ENCODE measurements around the gene ATP13A5. TPM values are rescaled to one million over a fixed set of nuclear protein-coding genes. Genes with fewer than 3 reads are reported as not detected.

Gene ATP13A5
- total and polyA plus RNA-seq, 2 experiments from 2014 or later, result not detected

DNA sequence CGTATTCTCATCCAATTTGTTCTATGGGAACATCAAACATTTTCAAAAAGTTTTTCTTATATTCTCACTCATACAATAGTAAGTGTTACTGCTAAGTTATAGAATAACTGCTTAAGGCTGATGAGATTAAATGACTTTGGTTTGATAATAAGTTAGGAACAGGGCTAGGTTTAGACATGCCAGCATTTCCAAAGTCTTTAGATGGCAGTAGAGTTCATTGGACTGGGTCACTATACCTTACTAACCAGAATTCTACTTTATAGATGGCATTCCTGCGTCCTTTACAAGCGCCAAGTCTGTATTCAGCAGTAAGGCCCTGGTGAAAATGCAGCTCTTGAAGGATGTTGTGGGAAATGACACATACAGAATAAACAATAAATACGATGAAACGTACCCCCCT is 115.8 kb downstream of the ATP13A5 start:
- H2AFZ ChIP-seq, result no peak overlapping the region
- H3K79me2 ChIP-seq, result no peaks in the 10 kb centered on the region
- H3K36me3 ChIP-seq (replicated peaks; ENCODE audit: insufficient read depth, low read depth), result no peaks in the 10 kb centered on the region
- H3K4me3 ChIP-seq, result no peak overlapping the region
- no peaks in the 10 kb centered on the region for H3K27me3 ChIP-seq
- TF ChIP-seq, protein P1, sequence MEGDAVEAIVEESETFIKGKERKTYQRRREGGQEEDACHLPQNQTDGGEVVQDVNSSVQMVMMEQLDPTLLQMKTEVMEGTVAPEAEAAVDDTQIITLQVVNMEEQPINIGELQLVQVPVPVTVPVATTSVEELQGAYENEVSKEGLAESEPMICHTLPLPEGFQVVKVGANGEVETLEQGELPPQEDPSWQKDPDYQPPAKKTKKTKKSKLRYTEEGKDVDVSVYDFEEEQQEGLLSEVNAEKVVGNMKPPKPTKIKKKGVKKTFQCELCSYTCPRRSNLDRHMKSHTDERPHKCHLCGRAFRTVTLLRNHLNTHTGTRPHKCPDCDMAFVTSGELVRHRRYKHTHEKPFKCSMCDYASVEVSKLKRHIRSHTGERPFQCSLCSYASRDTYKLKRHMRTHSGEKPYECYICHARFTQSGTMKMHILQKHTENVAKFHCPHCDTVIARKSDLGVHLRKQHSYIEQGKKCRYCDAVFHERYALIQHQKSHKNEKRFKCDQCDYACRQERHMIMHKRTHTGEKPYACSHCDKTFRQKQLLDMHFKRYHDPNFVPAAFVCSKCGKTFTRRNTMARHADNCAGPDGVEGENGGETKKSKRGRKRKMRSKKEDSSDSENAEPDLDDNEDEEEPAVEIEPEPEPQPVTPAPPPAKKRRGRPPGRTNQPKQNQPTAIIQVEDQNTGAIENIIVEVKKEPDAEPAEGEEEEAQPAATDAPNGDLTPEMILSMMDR (IDR thresholded peaks at IDR 0.05; ENCODE audit: poor library complexity), result no peak
- TF ChIP-seq EZH2 (IDR thresholded peaks at IDR 0.05; ENCODE audit: borderline replicate concordance) (no peak), EZH2phosphoT487 (IDR thresholded peaks at IDR 0.05; ENCODE audit: low read depth, severe bottlenecking, unreplicated experiment) (no peak)
- 92% methylated on average over 5 of the region's 5 CpGs for WGBS (ENCODE audit: low lambda C conversion rate, missing lambda C conversion rate)
- no peaks in the 10 kb centered on the region for H4K20me1 ChIP-seq (ENCODE audit: insufficient read depth, poor library complexity, severe bottlenecking)
- no peak for DNase-seq (ENCODE audit: low spot score)
- H3K4me1 ChIP-seq (ENCODE audit: insufficient read depth), result no peaks in the 10 kb centered on the region
- no peaks in the 10 kb centered on the region for H3K9me2 ChIP-seq (replicated peaks; ENCODE audit: insufficient read depth)
- H3K4me2 ChIP-seq, result no peak overlapping the region
- no peak overlapping the region for H3K27ac ChIP-seq
- no peaks in the 10 kb centered on the region for H3K9me3 ChIP-seq (ENCODE audit: low read depth)

DNA sequence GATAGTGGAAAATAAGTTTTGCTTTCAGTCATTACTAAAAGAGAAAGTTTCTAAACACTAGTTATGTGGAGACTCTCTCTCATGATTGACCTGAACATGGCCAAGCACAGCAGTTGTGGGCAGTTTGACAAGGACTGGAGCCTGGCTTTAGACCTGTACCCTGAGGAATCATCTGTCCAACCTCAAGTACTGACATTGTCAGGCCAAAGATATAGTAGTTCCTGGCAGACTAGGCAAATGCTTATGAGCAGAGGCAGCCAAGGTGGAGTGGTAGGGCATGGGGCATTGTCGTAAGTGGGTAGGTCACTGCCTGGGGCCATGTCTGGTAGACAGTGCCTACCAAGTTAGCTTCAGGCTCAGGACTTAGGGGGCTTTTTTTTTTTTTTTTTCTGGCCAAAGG is 116.6 kb downstream of the ATP13A5 start:
- Histone ChIP-seq H3K36me3 (replicated peaks; ENCODE audit: insufficient read depth, low read depth) (no peaks in the 10 kb centered on the region), H3K27me3 (no peaks in the 10 kb centered on the region), H3K4me1 (ENCODE audit: insufficient read depth) (no peaks in the 10 kb centered on the region), H2AFZ (no peak overlapping the region), H3K9me3 (ENCODE audit: low read depth) (no peaks in the 10 kb centered on the region), H3K4me2 (no peak overlapping the region), H3K79me2 (no peaks in the 10 kb centered on the region), H3K9me2 (replicated peaks; ENCODE audit: insufficient read depth) (no peaks in the 10 kb centered on the region), H3K27ac (no peak overlapping the region), H3K4me3 (no peak overlapping the region), H4K20me1 (ENCODE audit: insufficient read depth, poor library complexity, severe bottlenecking) (no peaks in the 10 kb centered on the region)
- 96% methylated on average over 1 of the region's 1 CpG for WGBS (ENCODE audit: low lambda C conversion rate, missing lambda C conversion rate)
- no peak for DNase-seq (ENCODE audit: low spot score)
- TF ChIP-seq EZH2 (IDR thresholded peaks at IDR 0.05; ENCODE audit: borderline replicate concordance), result no peak

DNA sequence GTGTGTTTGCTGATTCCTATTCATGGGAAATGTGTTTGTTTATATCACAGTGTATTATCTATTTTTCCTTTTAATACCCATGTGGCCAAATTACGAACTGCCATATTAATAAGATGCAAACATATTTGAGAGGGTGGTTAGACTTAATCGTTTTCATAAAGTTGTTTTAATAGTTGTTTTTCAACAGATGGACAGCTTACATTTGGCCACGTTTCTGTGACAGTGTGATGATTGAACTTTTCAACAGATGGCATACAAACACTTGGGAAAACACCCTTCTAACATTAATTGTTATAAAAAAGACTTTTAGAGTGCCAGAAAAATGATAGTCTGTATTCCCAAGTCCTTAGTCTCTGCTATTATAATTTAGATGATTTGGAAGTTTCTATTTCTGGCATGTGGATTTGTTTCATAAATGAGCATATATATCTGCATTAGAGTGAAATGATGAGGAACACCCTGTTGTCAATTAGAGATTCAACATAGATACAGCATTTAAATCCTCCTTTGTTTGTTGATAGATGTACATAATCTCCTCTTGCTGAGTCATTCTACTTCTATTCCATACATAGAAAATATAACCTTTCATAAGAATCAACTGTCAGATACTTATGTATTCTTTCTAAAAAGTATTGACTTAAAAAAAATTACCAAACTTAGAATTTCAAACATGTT is 124.4 kb downstream of the ATP13A5 start:
- no peaks in the 10 kb centered on the region for H3K79me2 ChIP-seq
- DNase-seq (ENCODE audit: low spot score), result no peak
- H2AFZ ChIP-seq, result no peak overlapping the region
- H3K36me3 ChIP-seq (replicated peaks; ENCODE audit: insufficient read depth, low read depth), result peaks cover 3% of the 10 kb centered on the region
- H3K27ac ChIP-seq, result no peak overlapping the region
- no peaks in the 10 kb centered on the region for H3K27me3 ChIP-seq
- H3K9me3 ChIP-seq (ENCODE audit: low read depth), result peaks cover 8% of the 10 kb centered on the region
- no peaks in the 10 kb centered on the region for H4K20me1 ChIP-seq (ENCODE audit: insufficient read depth, poor library complexity, severe bottlenecking)
- no peaks in the 10 kb centered on the region for H3K9me2 ChIP-seq (replicated peaks; ENCODE audit: insufficient read depth)
- no peak for TF ChIP-seq EZH2phosphoT487 (IDR thresholded peaks at IDR 0.05; ENCODE audit: low read depth, severe bottlenecking, unreplicated experiment)
- TF ChIP-seq, protein P1 (IDR thresholded peaks at IDR 0.05; ENCODE audit: poor library complexity), result no peak
- no peak for TF ChIP-seq EZH2 (IDR thresholded peaks at IDR 0.05; ENCODE audit: borderline replicate concordance)
- H3K4me1 ChIP-seq (ENCODE audit: insufficient read depth), result no peaks in the 10 kb centered on the region
- no peak overlapping the region for H3K4me3 ChIP-seq
- H3K4me2 ChIP-seq, result no peak overlapping the region
- 79% methylated on average over 3 of the region's 3 CpGs for WGBS (ENCODE audit: low lambda C conversion rate, missing lambda C conversion rate)

DNA sequence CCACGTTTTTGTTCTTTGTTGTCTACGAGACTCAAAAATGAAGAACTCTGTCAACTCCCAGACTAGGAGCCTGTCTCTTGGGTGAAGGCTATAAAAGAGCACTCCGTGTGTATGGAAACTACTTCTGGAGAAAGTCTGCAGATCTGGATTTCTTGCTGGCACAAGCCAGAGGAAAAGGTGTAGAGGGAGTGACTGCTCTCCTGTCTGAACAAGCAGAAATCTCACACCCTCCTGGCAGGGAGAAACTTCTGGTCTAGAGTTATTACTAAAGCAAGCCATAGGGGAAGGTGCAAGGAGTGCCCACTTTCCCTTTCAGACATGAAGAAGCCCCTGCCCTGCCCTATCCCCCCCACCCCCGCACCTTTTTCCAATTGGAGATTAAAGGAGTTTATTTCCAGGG is 128.1 kb downstream of the ATP13A5 start:
- Histone ChIP-seq H3K27me3 (no peaks in the 10 kb centered on the region), H3K79me2 (no peaks in the 10 kb centered on the region), H3K4me1 (ENCODE audit: insufficient read depth) (no peaks in the 10 kb centered on the region), H3K4me3 (no peak overlapping the region), H3K36me3 (replicated peaks; ENCODE audit: insufficient read depth, low read depth) (peaks cover 3% of the 10 kb centered on the region), H3K9me3 (ENCODE audit: low read depth) (peaks cover 16% of the 10 kb centered on the region), H4K20me1 (ENCODE audit: insufficient read depth, poor library complexity, severe bottlenecking) (no peaks in the 10 kb centered on the region), H3K9me2 (replicated peaks; ENCODE audit: insufficient read depth) (no peaks in the 10 kb centered on the region), H2AFZ (no peak overlapping the region), H3K27ac (no peak overlapping the region), H3K4me2 (no peak overlapping the region)
- WGBS (ENCODE audit: low lambda C conversion rate, missing lambda C conversion rate), result 88% methylated on average over 4 of the region's 4 CpGs
- DNase-seq (ENCODE audit: low spot score), result no peak
- TF ChIP-seq EZH2phosphoT487 (IDR thresholded peaks at IDR 0.05; ENCODE audit: low read depth, severe bottlenecking, unreplicated experiment) (no peak), EZH2 (IDR thresholded peaks at IDR 0.05; ENCODE audit: borderline replicate concordance) (no peak)
- TF ChIP-seq, protein P1 (IDR thresholded peaks at IDR 0.05; ENCODE audit: poor library complexity), result no peak
